PC-3 (cell line): ENCODE measurements around the gene CDK15.

Source experiments
- CTCF ChIP-seq: fragments of 300-600 bp; sonication (generic); conservative IDR thresholded peaks from 2 replicates; pipeline ENCODE4 v1.5.1; 2017; ENCODE audit warnings: antibody characterized with exemption, low read depth, mild to moderate bottlenecking, low read length
- EZH2 ChIP-seq: fragments of 300-600 bp; sonication (generic); IDR thresholded peaks from one replicate; pipeline ENCODE4 v1.6.1; 2017; ENCODE audit warnings: antibody characterized with exemption, mild to moderate bottlenecking, low read length; ENCODE audit not compliant: unreplicated experiment
- EZH2phosphoT487 ChIP-seq: fragments of 300-600 bp; sonication (generic); IDR thresholded peaks from 2 replicates; pipeline ENCODE4 v1.6.1; 2018; ENCODE audit warnings: mild to moderate bottlenecking, antibody characterized with exemption, low read length, borderline replicate concordance

- TF ChIP-seq CTCF (no peak), EZH2 (no peak), EZH2phosphoT487 (no peak)
Observed at GRCh38 chr2:201880993-201881611, 74.8 kb downstream of the CDK15 start.
